A549 treated with dexamethasone at 1 μM for 4 hours (cell line): ENCODE measurements around the gene RHOD. TPM values are rescaled to one million over a fixed set of nuclear protein-coding genes. Genes with fewer than 3 reads are reported as not detected.

Experiments used
- total RNA-seq: library from RNA; stranded (reverse); fragments of 200-300 nt; extraction: Qiagen RNA extraction; gene quantifications from 5 replicates; pipeline ENCODE4 v1.2.3, GENCODE V29; 2022

Gene RHOD
- total RNA-seq, result 31.4 to 50.8 TPM (median 45.6 TPM) in 5 replicates

GRCh38 chr11:67056267-67057204 is at the start of gene RHOD:
TSS of gene RHOD (plus strand) at chr11:67056847. CDS start at chr11:67056903, 56 bp downstream.

GRCh38 chr11:67022961-67023956 is 33.4 kb upstream of the RHOD start, which contains the start of gene SYT12:
TSS of gene SYT12 (plus strand) at chr11:67023134. CDS start at chr11:67030145, 7,011 bp downstream.

GRCh38 chr11:67118801-67119584 is 62.3 kb downstream of the RHOD start, which contains the start of gene KDM2A:
TSS of gene KDM2A (plus strand) at chr11:67119263. CDS start at chr11:67121317, 2,054 bp downstream.

Other genes starting within 250 kb of the RHOD start
- gene RCE1, start 213.4 kb upstream of the RHOD start, total RNA-seq, result 36.7 to 56.6 TPM (median 53.1 TPM) in 5 replicates
- 73.8 to 122 TPM (median 105 TPM) in 5 replicates for gene LRFN4, start 199.8 kb upstream of the RHOD start, total RNA-seq
- 25.5 to 42.4 TPM (median 39.9 TPM) in 5 replicates for gene PC, start 98.5 kb upstream of the RHOD start, total RNA-seq
- gene C11orf86, start 81.5 kb upstream of the RHOD start, total RNA-seq, result 37.3 to 63.3 TPM (median 53.3 TPM) in 5 replicates
- gene SYT12, start 33.7 kb upstream of the RHOD start, total RNA-seq, result 13.7 to 23.4 TPM (median 22.3 TPM) in 5 replicates
- gene KDM2A, start 62.4 kb downstream of the RHOD start, total RNA-seq, result 36.1 to 51.0 TPM (median 47.4 TPM) in 5 replicates
- 21.3 to 34.9 TPM (median 32.5 TPM) in 5 replicates for gene GRK2, start 209.6 kb downstream of the RHOD start, total RNA-seq
- 13.3 to 25.0 TPM (median 22.5 TPM) in 5 replicates for gene ANKRD13D, start 232.5 kb downstream of the RHOD start, total RNA-seq
- gene SSH3, start 246.7 kb downstream of the RHOD start, total RNA-seq, result 16.4 to 20.9 TPM (median 18.4 TPM) in 5 replicates